PC-3 (cell line): ENCODE data around the gene SLC38A4. TPM values are rescaled to one million over a fixed set of nuclear protein-coding genes. Genes with fewer than 3 reads are reported as not detected.

Source experiments
- ATAC-seq: fragments of 200-7000 bp; cut with Tn5 transposase; 2 replicates; pipeline ENCODE4 v1.9.1; 2020; ENCODE audit warnings: mild to moderate bottlenecking, moderate library complexity
- BruUV-seq: library from RNA; stranded (reverse); fragments of 400-500 nt; replicated peaks from 2 replicates; lab custom pipeline; 2021; lab: Mats Ljungman, UMichigan
- CTCF ChIA-PET: fragments of 300-600 bp; sonication (Branson Sonifier 250); formaldehyde crosslinking; loops from one replicate; lab custom pipeline; 2022; ENCODE audit warnings: antibody characterized with exemption; lab: Charles Lee
- POLR2A ChIA-PET: fragments of 300-600 bp; sonication (Branson Sonifier 250); formaldehyde crosslinking; loops from one replicate; lab custom pipeline; 2022; ENCODE audit warnings: antibody characterized with exemption; ENCODE audit not compliant: unreplicated experiment; lab: Charles Lee
- DNase-seq: peaks from one replicate; pipeline ENCODE4 v3.0.0-alpha.2; 2015
- H2AFZ ChIP-seq: fragments of 300-600 bp; sonication (generic); 2 replicates; pipeline ENCODE4 v1.6.0; 2016; ENCODE audit warnings: antibody characterized with exemption, low read length
- H3F3A ChIP-seq: fragments of 300-600 bp; sonication (generic); one replicate; pipeline ENCODE4 v1.6.0; 2017; ENCODE audit warnings: antibody characterized with exemption, low read length, control low read depth, mild to moderate bottlenecking; ENCODE audit not compliant: unreplicated experiment
- H3K27ac ChIP-seq: fragments of 300-600 bp; sonication (generic); 2 replicates; pipeline ENCODE4 v1.5.1; 2016; ENCODE audit warnings: mild to moderate bottlenecking, low read length
- H3K27me3 ChIP-seq: fragments of 300-600 bp; sonication (generic); 2 replicates; pipeline ENCODE4 v1.6.1; 2016; ENCODE audit warnings: low read length, mixed read lengths
- H3K36me3 ChIP-seq: fragments of 300-600 bp; sonication (generic); 2 replicates; pipeline ENCODE4 v1.6.1; 2016; ENCODE audit warnings: low read depth, mixed run types, low read length, mixed read lengths
- H3K4me1 ChIP-seq: fragments of 300-600 bp; sonication (generic); 2 replicates; pipeline ENCODE4 v1.5.1; 2016; ENCODE audit warnings: low read length; ENCODE audit not compliant: insufficient read depth
- H3K4me2 ChIP-seq: fragments of 300-600 bp; sonication (generic); 2 replicates; pipeline ENCODE4 v1.6.0; 2016; ENCODE audit warnings: low read length
- H3K4me3 ChIP-seq: fragments of 300-600 bp; sonication (generic); 2 replicates; pipeline ENCODE4 v1.5.1; 2016; ENCODE audit warnings: mild to moderate bottlenecking, low read length, mixed read lengths
- H3K79me2 ChIP-seq: fragments of 300-600 bp; sonication (generic); 2 replicates; pipeline ENCODE4 v1.6.1; 2017; ENCODE audit warnings: low read length, mixed read lengths
- H3K9ac ChIP-seq: fragments of 300-600 bp; sonication (generic); 2 replicates; pipeline ENCODE4 v1.6.0; 2016; ENCODE audit warnings: mild to moderate bottlenecking, low read length
- H3K9me2 ChIP-seq: fragments of 300-600 bp; sonication (generic); replicated peaks from 2 replicates; pipeline ENCODE4 v1.6.1; 2016; ENCODE audit warnings: mixed run types, low read length, mixed read lengths
- H3K9me3 ChIP-seq: fragments of 300-600 bp; sonication (generic); 2 replicates; pipeline ENCODE4 v1.6.1; 2016; ENCODE audit warnings: low read length, mixed read lengths
- H4K20me1 ChIP-seq: fragments of 300-600 bp; sonication (generic); 2 replicates; pipeline ENCODE4 v1.6.1; 2016; ENCODE audit warnings: low read length, mixed read lengths
- CTCF ChIP-seq: fragments of 300-600 bp; sonication (generic); conservative IDR thresholded peaks from 2 replicates; pipeline ENCODE4 v1.5.1; 2017; ENCODE audit warnings: antibody characterized with exemption, low read depth, mild to moderate bottlenecking, low read length
- EZH2 ChIP-seq: fragments of 300-600 bp; sonication (generic); IDR thresholded peaks from one replicate; pipeline ENCODE4 v1.6.1; 2017; ENCODE audit warnings: antibody characterized with exemption, mild to moderate bottlenecking, low read length; ENCODE audit not compliant: unreplicated experiment
- EZH2phosphoT487 ChIP-seq: fragments of 300-600 bp; sonication (generic); IDR thresholded peaks from 2 replicates; pipeline ENCODE4 v1.6.1; 2018; ENCODE audit warnings: mild to moderate bottlenecking, antibody characterized with exemption, low read length, borderline replicate concordance
- intact Hi-C: fragments of 100-400 bp; cut with micrococcal nuclease; formaldehyde crosslinking; loops from 2 replicates; pipeline ENCODE4 v1.9.0; 2023
- total RNA-seq: library from RNA; depleted of rRNA; stranded (reverse); fragments of >200 nt; gene quantifications from 2 replicates; pipeline ENCODE4 v1.2.3, GENCODE V29; 2014

SLC38A4 gene
- total RNA-seq, 1 experiment from 2014 or later, result not detected

DNA sequence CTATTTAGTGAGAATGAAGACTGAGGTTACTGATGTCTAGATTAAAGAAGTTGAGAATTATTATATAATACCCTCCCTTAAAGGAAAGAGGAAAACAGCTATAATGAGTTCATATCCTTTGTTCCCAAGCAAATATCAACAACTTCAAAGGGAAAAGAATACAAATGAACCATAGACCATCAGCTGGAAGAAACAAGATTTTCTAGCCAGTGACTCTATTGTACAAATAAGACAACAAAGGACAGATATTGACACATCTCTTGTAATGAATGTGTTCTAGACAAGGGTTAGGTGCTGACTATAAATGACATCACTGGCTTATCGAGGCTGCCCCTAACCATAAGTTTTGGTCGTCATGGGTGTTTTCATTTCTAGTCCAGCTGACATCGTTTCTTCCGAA, 48.2 kb downstream of the SLC38A4 start:
- no peak overlapping the region for H3K4me3 ChIP-seq
- H3K9ac ChIP-seq, result no peak overlapping the region
- no peaks in the 10 kb centered on the region for H3K79me2 ChIP-seq
- H3K9me2 ChIP-seq, result no peaks in the 10 kb centered on the region
- no peaks in the 10 kb centered on the region for H3K36me3 ChIP-seq
- H4K20me1 ChIP-seq, result no peaks in the 10 kb centered on the region
- ChIA-PET CTCF (no interaction called here), POLR2A (no interaction called here)
- BruUV-seq, result no TSS peak
- H3K4me1 ChIP-seq, result peaks cover 15% of the 10 kb centered on the region
- no peak for ATAC-seq
- H3K9me3 ChIP-seq, result no peaks in the 10 kb centered on the region
- intact Hi-C loops, result no loop called here
- TF ChIP-seq EZH2 (no peak), CTCF (no peak), EZH2phosphoT487 (no peak)
- H3K4me2 ChIP-seq, result no peak overlapping the region
- no peak for DNase-seq
- no peaks in the 10 kb centered on the region for H3K27me3 ChIP-seq
- H3K27ac ChIP-seq, result no peak overlapping the region
- H3F3A ChIP-seq, result no peaks in the 10 kb centered on the region
- H2AFZ ChIP-seq, result no peak overlapping the region

- no TSS peak for BruUV-seq
- Histone ChIP-seq H3K79me2 (no peaks in the 10 kb centered on the region), H3K27me3 (no peaks in the 10 kb centered on the region), H2AFZ (no peak overlapping the region), H3K9me2 (no peaks in the 10 kb centered on the region), H3K4me1 (peaks cover 25% of the 10 kb centered on the region), H3K4me3 (no peak overlapping the region), H3K36me3 (no peaks in the 10 kb centered on the region), H3K9me3 (no peaks in the 10 kb centered on the region), H3K4me2 (no peak overlapping the region), H3K9ac (no peak overlapping the region), H3F3A (no peaks in the 10 kb centered on the region), H4K20me1 (no peaks in the 10 kb centered on the region), H3K27ac (no peak overlapping the region)
- POLR2A ChIA-PET, result no interaction called here
- DNase-seq (no peak), ATAC-seq (no peak)
- intact Hi-C loops, result no loop called here
- CTCF ChIA-PET, result no interaction called here
- TF ChIP-seq EZH2 (no peak), CTCF (no peak), EZH2phosphoT487 (no peak)
Measured at GRCh38 chr12:46775796-46776195, 50.0 kb downstream of the SLC38A4 start.

GRCh38 chr12:46774322-46774633, 51.5 kb downstream of the SLC38A4 start:
- Histone ChIP-seq H3K27ac (no peak overlapping the region), H3K9me3 (no peaks in the 10 kb centered on the region), H3K4me2 (peak overlapping the region; percentile 46), H3K79me2 (no peaks in the 10 kb centered on the region), H3K4me3 (no peak overlapping the region), H3K9me2 (no peaks in the 10 kb centered on the region), H3K36me3 (no peaks in the 10 kb centered on the region), H3K4me1 (peaks cover 38% of the 10 kb centered on the region), H3F3A (no peaks in the 10 kb centered on the region), H3K9ac (no peak overlapping the region), H4K20me1 (no peaks in the 10 kb centered on the region), H3K27me3 (no peaks in the 10 kb centered on the region), H2AFZ (no peak overlapping the region; the same call in 1 of the 2 replicates)
- CTCF ChIA-PET, result no interaction called here
- BruUV-seq, result no TSS peak
- intact Hi-C loops, result loop anchor here (5.0 kb wide), 1 partner anchor 97 kb away; no protein-coding TSS in a partner anchor
- no peak for DNase-seq
- TF ChIP-seq CTCF, result no peak
- TF ChIP-seq EZH2phosphoT487, result no peak
- no peak for TF ChIP-seq EZH2
- ATAC-seq, result no peak
- POLR2A ChIA-PET, result interaction anchor here (0.6 kb wide), 2 partner anchors 11 to 589 kb away, joined by 5 to 13 read pairs; no protein-coding TSS in a partner anchor
